H54 (cell line): Measurements from ENCODE around the gene GALNT17.
A peak's percentile ranks its signal among the peaks of the same experiment; 100 is the strongest.

Source experiments
- DNase-seq: peaks from one replicate; pipeline ENCODE4 v3.0.0; 2011; ENCODE audit warnings: low spot score, mixed read lengths; ENCODE audit not compliant: insufficient read length
- FAIRE-seq: peaks from 3 replicates; lab custom pipeline; 2011; peaks lifted over from hg19 to GRCh38; lab: Jason Lieb, UNC
- POLR2A ChIP-seq: IDR thresholded peaks from 2 replicates; pipeline ENCODE4 v1.6.1; 2011; ENCODE audit warnings: low read depth, mild to moderate bottlenecking, low read length

Gene GALNT17

DNA sequence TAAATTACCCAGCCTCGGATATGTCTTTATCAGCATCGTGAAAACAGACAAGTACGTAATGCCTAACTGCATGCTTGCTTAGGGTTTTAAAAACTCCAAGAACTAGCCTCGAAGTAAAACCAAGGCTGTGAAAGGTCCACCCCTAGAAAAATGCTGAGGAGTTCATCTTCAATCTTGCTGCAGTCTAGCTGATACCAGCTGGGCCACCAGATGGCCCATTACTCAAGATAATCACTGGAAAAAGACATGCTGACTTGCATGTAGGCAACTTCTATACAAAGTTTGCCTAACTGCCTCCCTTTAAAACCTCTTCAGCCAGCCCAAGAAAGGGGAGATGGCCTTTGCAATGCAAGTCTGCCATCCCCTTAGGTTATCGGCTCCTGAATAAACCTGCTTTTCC lies 614.1 kb downstream of the GALNT17 start:
- no peak for TF ChIP-seq POLR2A
- DNase-seq: no peak
- FAIRE-seq: no peak

- TF ChIP-seq POLR2A: no peak
- FAIRE-seq (no peak), DNase-seq (no peak)
Measured at GRCh38 chr7:71750290-71750689, 618.3 kb downstream of the GALNT17 start.

DNA sequence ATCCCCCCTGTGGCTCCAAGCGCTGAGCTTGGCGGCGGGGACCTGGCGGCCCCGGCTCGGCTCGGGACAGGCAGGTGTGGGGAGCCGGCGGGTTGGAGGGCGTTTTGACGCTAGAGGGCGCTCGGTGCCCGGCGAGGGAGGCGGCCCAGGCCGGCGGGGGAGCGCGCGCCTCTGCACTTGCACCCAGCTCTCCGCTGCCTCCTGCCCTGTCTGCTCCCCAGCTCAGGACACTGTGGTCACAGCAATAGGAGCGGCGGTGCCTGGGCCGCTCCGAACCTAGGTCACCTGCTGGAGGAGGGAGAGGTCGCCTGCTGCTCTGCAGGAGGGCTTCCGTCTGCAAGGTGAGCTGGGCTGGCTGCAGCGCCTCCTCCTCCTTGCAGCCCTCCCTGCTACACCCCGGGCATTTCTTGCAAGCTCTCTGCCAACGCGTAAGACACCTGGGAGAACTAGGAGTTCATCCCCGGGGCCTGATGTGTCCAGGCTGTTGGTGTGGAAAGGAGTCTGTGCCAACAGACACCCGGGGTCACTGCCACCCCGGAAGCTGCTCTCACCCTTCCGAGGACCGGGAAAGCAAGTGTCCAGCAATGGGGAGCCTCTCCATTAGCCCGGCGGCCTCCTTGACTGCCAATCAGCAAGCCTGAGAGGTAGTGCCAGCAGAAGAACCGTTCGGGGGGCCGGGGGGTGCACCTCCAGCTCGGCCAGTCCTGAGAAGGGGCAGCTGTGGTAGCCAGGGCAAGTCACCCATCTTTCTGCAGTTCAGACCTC lies 620.4 kb downstream of the GALNT17 start:
- DNase-seq: peak; percentile 20
- no peak for FAIRE-seq

DNA sequence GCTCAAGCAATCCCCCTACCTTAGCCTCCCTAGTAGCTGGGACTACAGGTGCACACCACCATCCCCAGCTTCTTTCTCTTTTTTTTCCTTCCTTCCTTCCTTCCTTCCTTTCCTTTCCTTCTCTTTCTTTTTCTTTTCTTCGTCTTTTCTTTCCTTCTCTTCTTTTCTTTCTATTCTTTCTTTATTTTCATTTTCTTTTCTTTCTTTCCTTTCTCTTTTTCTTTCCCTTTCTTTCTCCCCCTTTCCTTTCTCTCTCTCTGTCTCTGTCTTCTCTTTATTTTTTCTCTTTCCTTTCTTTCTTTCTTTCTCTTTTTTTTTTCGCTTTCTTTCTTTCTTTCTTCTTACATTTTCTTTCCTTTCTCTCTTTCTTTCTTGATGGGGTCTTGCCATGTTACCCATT lies 621.3 kb downstream of the GALNT17 start:
- FAIRE-seq (no peak), DNase-seq (no peak)
- no peak for TF ChIP-seq POLR2A

More for the DNA sequence above, 620.4 kb downstream of the GALNT17 start:
- TF ChIP-seq POLR2A: no peak

- no peak for TF ChIP-seq POLR2A
- FAIRE-seq (no peak), DNase-seq (no peak)
Measured at GRCh38 chr7:71753956-71754664, 622.2 kb downstream of the GALNT17 start.

GRCh38 chr7:71754828-71755227 lies 622.9 kb downstream of the GALNT17 start:
- TF ChIP-seq POLR2A: no peak
- FAIRE-seq: no peak
- no peak for DNase-seq

DNA sequence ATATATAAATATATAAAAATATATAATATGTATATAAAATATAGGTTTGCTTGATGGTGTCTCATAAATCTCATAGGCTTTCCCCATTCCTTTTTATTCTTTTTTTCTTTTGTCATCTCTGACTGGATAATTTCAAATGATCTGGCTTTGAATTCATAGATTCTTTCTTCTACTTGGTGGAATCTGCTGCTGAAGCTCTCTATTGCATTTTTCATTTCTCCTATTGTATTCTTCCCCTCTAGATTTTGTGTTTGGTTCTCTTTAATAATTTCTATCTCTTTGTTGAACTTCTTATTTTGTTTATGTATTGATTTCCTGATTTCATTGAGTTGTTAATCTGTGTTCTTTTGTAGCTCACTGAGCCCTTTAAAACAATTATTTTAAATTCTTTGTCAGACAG lies 629.4 kb downstream of the GALNT17 start:
- no peak for TF ChIP-seq POLR2A
- no peak for DNase-seq
- no peak for FAIRE-seq
